ENCODE results near the gene C12orf56.

- TF ChIP-seq EZH2phosphoT487 (IDR thresholded peaks at IDR 0.05; ENCODE audit: borderline replicate concordance, low read length) = no peak
- TF ChIP-seq CTCF (conservative IDR thresholded peaks at IDR 0.05; ENCODE audit: low read depth, low read length) = no peak
- no peak for TF ChIP-seq EZH2 (IDR thresholded peaks at IDR 0.05; ENCODE audit: low read length, unreplicated experiment)
Observed at GRCh38 chr12:64221651-64222008, 168.9 kb downstream of the C12orf56 start.

Measured in PC-3 (cell line).